Gastroesophageal sphincter (tissue), 4 donors: ENCODE measurements around the gene TRAPPC1. TPM values are rescaled to one million over a fixed set of nuclear protein-coding genes. Genes with fewer than 3 reads are reported as not detected.
A peak's percentile ranks its signal among the peaks of the same experiment; 100 is the strongest.
"Not testable (repeated sequence)": the region's sequence is repeated elsewhere in the genome, so short reads cannot be mapped to it uniquely, and the experiment has no call there.

Experiments
- ATAC-seq: fragments of 150-250 bp; one replicate; pipeline ENCODE4 v1.9.1; 2016; ENCODE audit warnings: mild to moderate bottlenecking, moderate library complexity
- H3K27ac ChIP-seq, 4 donors: fragments of 200-600 bp; sonication (generic) in 3 of 4; 1 replicate in 3 of 4; 2 replicates in 1 of 4; pipeline ENCODE4 v1.5.1; 2016 to 2019
- H3K27me3 ChIP-seq: fragments of 200-600 bp; sonication (generic); one replicate; pipeline ENCODE4 v1.5.1; 2019
- H3K36me3 ChIP-seq, 2 donors: fragments of 200-600 bp; sonication (generic); one replicate each; pipeline ENCODE4 v1.5.1; 2019; ENCODE audit warnings: control low read depth in 1 of 2
- H3K4me1 ChIP-seq, 3 donors: fragments of 200-600 bp; sonication (generic); 1 replicate in 2 of 3; 2 replicates in 1 of 3; pipeline ENCODE4 v1.5.1; 2016 to 2019; ENCODE audit warnings: control low read depth in 2 of 3
- H3K4me3 ChIP-seq, 2 donors: fragments of 200-600 bp; sonication (generic); one replicate each; pipeline ENCODE4 v1.5.1; 2019; ENCODE audit warnings: mild to moderate bottlenecking in 1 of 2, moderate library complexity in 1 of 2
- H3K9me3 ChIP-seq, 3 donors: fragments of 200-600 bp; sonication (generic); one replicate each; pipeline ENCODE4 v1.5.1; 2017 to 2019; ENCODE audit warnings: control low read depth in 2 of 3
- CTCF ChIP-seq, 4 experiments: fragments of 200-600 bp in 2 of 4; fragments of 450-650 bp in 2 of 4; sonication (generic) in 1 of 4; IDR thresholded peaks; one replicate each; pipeline ENCODE4 v1.5.1; 2017 to 2019; ENCODE audit warnings: antibody characterized with exemption in 4 of 4, mild to moderate bottlenecking in 2 of 4, moderate library complexity in 2 of 4
- EP300 ChIP-seq: sonication (generic); formaldehyde crosslinking; IDR thresholded peaks from one replicate; pipeline ENCODE4 v1.6.1; 2017; ENCODE audit warnings: antibody characterized with exemption, mild to moderate bottlenecking
- POLR2A ChIP-seq, 2 donors: fragments of 450-650 bp; IDR thresholded peaks; one replicate each; pipeline ENCODE4 v1.6.1; 2017; ENCODE audit warnings: antibody characterized with exemption in 2 of 2, mild to moderate bottlenecking in 2 of 2, moderate library complexity in 1 of 2
- POLR2AphosphoS5 ChIP-seq: sonication (generic); formaldehyde crosslinking; IDR thresholded peaks from one replicate; pipeline ENCODE4 v1.6.1; 2017; ENCODE audit warnings: antibody characterized with exemption
- WGBS, 2 donors: methylation state at CpG; one replicate each; pipeline ENCODE4 v1.1.5; 2018; ENCODE audit warnings: low coverage in 1 of 2; 5-methylcytosine and 5-hydroxymethylcytosine counted together
- total RNA-seq, 4 donors: library from RNA; depleted of rRNA; stranded (reverse); fragments of >200 nt; gene quantifications; one replicate each; pipeline ENCODE4 v1.1.0, GENCODE V29; 2016

Gene TRAPPC1
- total RNA-seq, 4 donors from 2014 or later = 20.9 to 44.2 (median 29.0) TPM

- Histone ChIP-seq H3K27ac (peak overlapping the region in 3 of 4 donors; percentile 11 to 68 (median 39)), H3K4me3 (no peak overlapping the region), H3K27me3 (peaks cover 9% of the 10 kb centered on the region), H3K36me3 (no peaks in the 10 kb centered on the region), H3K4me1 (peaks cover 0 to 27% (median 0%) of the 10 kb centered on the region in 3 donors), H3K9me3 (no peaks in the 10 kb centered on the region)
- WGBS, 2 donors = 67 to 75% methylated on average over 9 of the region's 11 CpGs
- peak; percentile 71 for ATAC-seq
- TF ChIP-seq EP300 (no peak), POLR2AphosphoS5 (peak; percentile 73), POLR2A (IDR thresholded peaks at IDR 0.05) (no peak), CTCF (IDR thresholded peaks at IDR 0.05) (no peak)
These were observed 24.7 kb upstream of the TRAPPC1 start for GRCh38 chr17:7956228-7956965.

GRCh38 chr17:7955414-7956227 is 23.9 kb upstream of the TRAPPC1 start:
- Histone ChIP-seq H3K27ac (peak overlapping the region in 2 of 4 donors; percentile 39 to 68), H3K4me3 (no peak overlapping the region), H3K4me1 (peaks cover 0 to 31% (median 0%) of the 10 kb centered on the region in 3 donors), H3K36me3 (no peaks in the 10 kb centered on the region), H3K27me3 (peaks cover 2% of the 10 kb centered on the region), H3K9me3 (no peaks in the 10 kb centered on the region)
- WGBS, 2 donors = 58 to 63% methylated on average over 12 to 13 of the region's 13 CpGs
- ATAC-seq = no peak
- TF ChIP-seq POLR2AphosphoS5 (no peak), CTCF (IDR thresholded peaks at IDR 0.05) (no peak), EP300 (no peak), POLR2A (IDR thresholded peaks at IDR 0.05) (no peak)

- not testable (repeated sequence) for H3K9me3 ChIP-seq, H3K27ac ChIP-seq, H3K4me3 ChIP-seq, ATAC-seq, H3K27me3 ChIP-seq
- peaks cover 0 to 31% (median 0%) of the 10 kb centered on the region in 3 donors for H3K4me1 ChIP-seq
- 90% methylated on average over 9 of the region's 13 CpGs; no CpG with 5 or more reads in 1 of the 2 donors for WGBS, 2 donors
- peaks cover 0 to 13% of the 10 kb centered on the region in 2 donors for H3K36me3 ChIP-seq
These were observed 21.5 kb upstream of the TRAPPC1 start for GRCh38 chr17:7953266-7953665.

- Histone ChIP-seq H3K27ac (peak overlapping the region; percentile 35 to 70 (median 59)), H3K4me1 (peaks cover 0 to 25% (median 0%) of the 10 kb centered on the region in 3 donors), H3K9me3 (no peaks in the 10 kb centered on the region), H3K27me3 (no peaks in the 10 kb centered on the region), H3K36me3 (peaks cover 0 to 33% of the 10 kb centered on the region in 2 donors), H3K4me3 (no peak overlapping the region)
- TF ChIP-seq POLR2A (IDR thresholded peaks at IDR 0.05) (no peak), EP300 (no peak), POLR2AphosphoS5 (no peak), CTCF (IDR thresholded peaks at IDR 0.05) (no peak)
- no peak for ATAC-seq
- WGBS, 2 donors = 60 to 65% methylated on average over 4 to 5 of the region's 5 CpGs
These were observed 19.5 kb upstream of the TRAPPC1 start for GRCh38 chr17:7951143-7951792.

GRCh38 chr17:7950578-7950977 is 18.8 kb upstream of the TRAPPC1 start:
- Histone ChIP-seq H3K27ac (peak overlapping the region in 1 of 4 donors; percentile 69), H3K36me3 (peaks cover 0 to 40% of the 10 kb centered on the region in 2 donors), H3K9me3 (no peaks in the 10 kb centered on the region), H3K27me3 (no peaks in the 10 kb centered on the region), H3K4me1 (peaks cover 0 to 19% (median 0%) of the 10 kb centered on the region in 3 donors), H3K4me3 (no peak overlapping the region)
- 54 to 100% methylated on average over 1 to 2 of the region's 3 CpGs for WGBS, 2 donors
- TF ChIP-seq EP300 (no peak), CTCF (IDR thresholded peaks at IDR 0.05) (no peak), POLR2A (IDR thresholded peaks at IDR 0.05) (no peak), POLR2AphosphoS5 (no peak)
- ATAC-seq = no peak
